OCI-LY1 (cell line): ENCODE results near the gene TAF4.

ENCODE experiments used
- H2AFZ ChIP-seq: fragments of 200-600 bp; sonication (generic), shearing (Covaris generic); 2 replicates; pipeline ENCODE4 v1.6.0; 2014; ENCODE audit warnings: antibody characterized with exemption, mild to moderate bottlenecking, low read length
- H3F3A ChIP-seq: fragments of 200-600 bp; sonication (generic), shearing (Covaris generic); 2 replicates; pipeline ENCODE4 v1.6.0; 2014; ENCODE audit warnings: mild to moderate bottlenecking, antibody characterized with exemption, low read length, moderate library complexity; ENCODE audit not compliant: insufficient read depth
- H3K27ac ChIP-seq: fragments of 200-600 bp; sonication (generic); 2 replicates; pipeline ENCODE4 v1.5.1; 2014; ENCODE audit warnings: low read length, mixed run types, mild to moderate bottlenecking, low read depth; ENCODE audit not compliant: poor library complexity, severe bottlenecking
- H3K27me3 ChIP-seq: fragments of 200-600 bp; sonication (generic); 2 replicates; pipeline ENCODE4 v1.6.0; 2014; ENCODE audit warnings: antibody characterized with exemption, mild to moderate bottlenecking, low read length, moderate library complexity; ENCODE audit not compliant: insufficient read depth
- H3K36me3 ChIP-seq: fragments of 200-600 bp; sonication (generic); 2 replicates; pipeline ENCODE4 v1.6.1; 2014; ENCODE audit warnings: mild to moderate bottlenecking, antibody characterized with exemption, low read length, moderate library complexity, mixed read lengths; ENCODE audit not compliant: insufficient read depth
- H3K4me1 ChIP-seq: fragments of 200-600 bp; sonication (generic); 2 replicates; pipeline ENCODE4 v1.5.1; 2014; ENCODE audit warnings: mild to moderate bottlenecking, low read length, moderate library complexity; ENCODE audit not compliant: insufficient read depth, severe bottlenecking
- H3K4me2 ChIP-seq: fragments of 200-600 bp; sonication (generic), shearing (Covaris generic); 2 replicates; pipeline ENCODE4 v1.6.1; 2014; ENCODE audit warnings: low read length
- H3K4me3 ChIP-seq: fragments of 200-600 bp; sonication (generic); 2 replicates; pipeline ENCODE4 v1.5.1; 2014; ENCODE audit warnings: low read length, low read depth, mild to moderate bottlenecking, mixed read lengths; ENCODE audit not compliant: poor library complexity, severe bottlenecking
- H3K79me2 ChIP-seq: fragments of 200-600 bp; shearing (Covaris generic); 2 replicates; pipeline ENCODE4 v1.6.1; 2016; ENCODE audit warnings: mixed run types, low read length, mixed read lengths; ENCODE audit not compliant: insufficient read depth
- H3K9ac ChIP-seq: fragments of 200-600 bp; sonication (generic), shearing (Covaris generic); 2 replicates; pipeline ENCODE4 v1.6.1; 2014; ENCODE audit warnings: mild to moderate bottlenecking, low read length, mixed read lengths
- H3K9me2 ChIP-seq: fragments of 200-600 bp; sonication (generic), shearing (Covaris generic); 2 replicates; pipeline ENCODE4 v1.6.1; 2014; ENCODE audit warnings: low read depth, mild to moderate bottlenecking, low read length, mixed read lengths
- H3K9me3 ChIP-seq: fragments of 200-600 bp; shearing (Covaris generic); 2 replicates; pipeline ENCODE4 v1.6.1; 2014; ENCODE audit warnings: low read length, mixed read lengths
- H4K20me1 ChIP-seq: fragments of 200-600 bp; sonication (generic), shearing (Covaris generic); 2 replicates; pipeline ENCODE4 v1.6.0; 2016; ENCODE audit warnings: mild to moderate bottlenecking, low read length; ENCODE audit not compliant: insufficient read depth
- CTCF ChIP-seq: fragments of 200-600 bp; sonication (generic), shearing (Covaris generic); IDR thresholded peaks from 2 replicates; pipeline ENCODE4 v1.5.1; 2017; ENCODE audit warnings: mild to moderate bottlenecking, antibody characterized with exemption, low read length, moderate library complexity, mixed read lengths
- EZH2 ChIP-seq: fragments of 200-600 bp; sonication (generic), shearing (Covaris generic); IDR thresholded peaks from 2 replicates; pipeline ENCODE4 v1.8.0; 2017; ENCODE audit warnings: borderline replicate concordance, mixed run types, mild to moderate bottlenecking, antibody characterized with exemption, low read length, moderate library complexity, mixed read lengths

Gene TAF4

DNA sequence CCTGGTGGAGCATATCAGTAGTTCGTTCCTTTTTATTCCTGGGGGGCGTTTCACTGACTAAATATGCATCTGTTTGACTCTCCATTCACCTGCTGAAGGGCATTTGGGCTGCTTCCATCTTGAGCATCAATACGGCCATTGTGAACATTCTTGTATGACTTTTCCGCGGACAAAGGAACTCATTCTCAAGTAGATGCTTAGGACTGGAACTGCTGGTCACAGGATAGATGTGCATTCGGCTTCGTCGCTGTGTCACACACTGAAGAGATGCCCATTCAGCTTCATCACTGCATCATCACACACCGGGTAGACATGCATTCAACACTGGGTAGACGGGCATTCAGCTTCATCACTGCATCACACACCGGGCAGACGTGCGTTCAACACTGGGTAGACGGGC lies 95.3 kb downstream of the TAF4 start:
- no peak for TF ChIP-seq EZH2
- no peak for TF ChIP-seq CTCF
- H3K27me3 ChIP-seq, result no peaks in the 10 kb centered on the region
- H3K4me3 ChIP-seq, result no peak overlapping the region
- H2AFZ ChIP-seq, result no peak overlapping the region
- H3K4me1 ChIP-seq, result no peaks in the 10 kb centered on the region
- H3K9me3 ChIP-seq, result no peaks in the 10 kb centered on the region
- H3K9me2 ChIP-seq, result no peaks in the 10 kb centered on the region
- no peaks in the 10 kb centered on the region for H3K79me2 ChIP-seq
- no peaks in the 10 kb centered on the region for H4K20me1 ChIP-seq
- H3F3A ChIP-seq, result no peaks in the 10 kb centered on the region
- peaks cover 28% of the 10 kb centered on the region for H3K36me3 ChIP-seq
- H3K27ac ChIP-seq, result no peak overlapping the region
- no peak overlapping the region for H3K4me2 ChIP-seq
- no peak overlapping the region for H3K9ac ChIP-seq

DNA sequence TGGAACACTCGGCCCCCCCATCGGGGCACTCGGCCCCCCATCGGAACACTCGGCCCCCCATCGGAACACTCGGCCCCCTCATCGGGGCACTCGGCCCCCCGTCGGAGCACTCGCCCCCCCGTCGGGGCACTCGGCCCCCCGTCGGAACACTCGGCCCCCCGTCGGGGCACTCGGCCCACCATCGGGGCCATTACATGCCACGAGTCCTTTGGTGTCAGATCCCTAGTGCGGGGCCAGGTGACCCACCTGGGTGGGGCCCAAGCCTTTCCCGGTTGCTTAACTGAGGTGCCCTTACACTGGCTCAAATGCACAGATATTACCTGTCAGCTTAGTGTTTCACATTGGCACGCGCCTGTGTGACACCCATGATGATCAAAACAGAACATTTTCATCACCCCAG lies 95.9 kb downstream of the TAF4 start:
- Histone ChIP-seq H3K79me2 (no peaks in the 10 kb centered on the region), H3K4me3 (no peak overlapping the region), H3K9me2 (no peaks in the 10 kb centered on the region), H3K9me3 (no peaks in the 10 kb centered on the region), H2AFZ (no peak overlapping the region), H4K20me1 (no peaks in the 10 kb centered on the region), H3K36me3 (peaks cover 27% of the 10 kb centered on the region), H3K9ac (no peak overlapping the region), H3K4me1 (no peaks in the 10 kb centered on the region), H3K27me3 (no peaks in the 10 kb centered on the region), H3F3A (no peaks in the 10 kb centered on the region), H3K27ac (no peak overlapping the region), H3K4me2 (no peak overlapping the region)
- TF ChIP-seq EZH2, result no peak
- TF ChIP-seq CTCF, result no peak

DNA sequence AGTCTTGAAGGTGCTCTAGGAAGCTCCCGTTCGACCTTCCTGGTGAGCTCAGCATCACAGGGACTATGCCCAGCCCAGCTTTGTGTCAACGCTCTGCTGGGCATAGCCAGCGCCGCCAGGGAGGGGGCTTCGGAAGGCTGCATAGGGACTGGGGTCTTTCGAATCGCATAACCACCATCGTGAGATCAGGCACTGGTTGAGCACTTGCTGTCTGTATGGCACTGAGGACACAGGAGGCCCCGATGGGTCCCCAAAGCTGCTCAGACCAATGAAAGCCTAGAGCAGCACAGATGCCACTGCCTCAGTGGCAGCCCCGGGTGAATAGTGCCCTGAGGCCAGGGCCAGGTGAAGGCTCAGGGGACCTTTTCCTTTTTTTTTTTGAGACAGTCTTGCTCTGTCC lies 96.7 kb downstream of the TAF4 start:
- Histone ChIP-seq H3F3A (no peaks in the 10 kb centered on the region), H2AFZ (no peak overlapping the region), H3K27ac (no peak overlapping the region), H3K9me3 (no peaks in the 10 kb centered on the region), H4K20me1 (no peaks in the 10 kb centered on the region), H3K9ac (no peak overlapping the region), H3K9me2 (no peaks in the 10 kb centered on the region), H3K4me2 (no peak overlapping the region), H3K4me3 (no peak overlapping the region), H3K36me3 (peaks cover 18% of the 10 kb centered on the region), H3K79me2 (no peaks in the 10 kb centered on the region), H3K4me1 (no peaks in the 10 kb centered on the region), H3K27me3 (no peaks in the 10 kb centered on the region)
- TF ChIP-seq CTCF (no peak), EZH2 (no peak)
